IMR-90 (cell line): ENCODE data around the gene HUWE1. TPM values are rescaled to one million over a fixed set of nuclear protein-coding genes. Genes with fewer than 3 reads are reported as not detected.

Experiments
- ATAC-seq: fragments of 200-7000 bp; cut with Tn5 transposase; 2 replicates; pipeline ENCODE4 v1.9.1; 2020; ENCODE audit warnings: low read depth, mild to moderate bottlenecking, moderate library complexity
- BruUV-seq: library from RNA; stranded (reverse); fragments of 400-500 nt; replicated peaks from 2 replicates; lab custom pipeline; 2021; lab: Mats Ljungman, UMichigan
- CTCF ChIA-PET: fragments of 300-600 bp; formaldehyde crosslinking; extraction: SDS; loops from one replicate; lab custom pipeline; 2021; ENCODE audit warnings: antibody characterized with exemption; lab: Yijun Ruan, JAX
- POLR2A ChIA-PET: fragments of 300-600 bp; sonication (Branson Sonifier 250); formaldehyde crosslinking; loops from one replicate; lab custom pipeline; 2022; ENCODE audit warnings: antibody characterized with exemption; ENCODE audit not compliant: unreplicated experiment; lab: Charles Lee
- DNase-seq: peaks from one replicate; pipeline ENCODE4 v3.0.0; 2013
- H2AFZ ChIP-seq: replicated peaks from 2 replicates; pipeline ENCODE3; 2013; ENCODE audit warnings: low read length, mild to moderate bottlenecking; ENCODE audit not compliant: poor library complexity
- H2AK5ac ChIP-seq: 2 replicates; pipeline ENCODE4 v1.6.1; 2013; ENCODE audit warnings: low read depth, low read length, inconsistent platforms
- H2AK9ac ChIP-seq: replicated peaks from 2 replicates; pipeline ENCODE3; 2013; ENCODE audit warnings: mild to moderate bottlenecking, low read depth, low read length, moderate library complexity; ENCODE audit not compliant: poor library complexity
- H2BK120ac ChIP-seq: 2 replicates; pipeline ENCODE4 v1.6.1; 2013; ENCODE audit warnings: low read depth, low read length, inconsistent platforms
- H2BK15ac ChIP-seq: 3 replicates; pipeline ENCODE4 v1.6.1; 2013; ENCODE audit warnings: low read depth, low read length, inconsistent platforms
- H2BK20ac ChIP-seq: 2 replicates; pipeline ENCODE4 v1.6.1; 2013; ENCODE audit warnings: low read depth, mild to moderate bottlenecking, inconsistent platforms, low read length, moderate library complexity
- H2BK5ac ChIP-seq: 2 replicates; pipeline ENCODE4 v1.6.1; 2013; ENCODE audit warnings: mild to moderate bottlenecking, low read depth, low read length, inconsistent platforms; ENCODE audit not compliant: poor library complexity, severe bottlenecking
- H3K14ac ChIP-seq: replicated peaks from 2 replicates; pipeline ENCODE4 v1.6.1; 2013; ENCODE audit warnings: low read depth, low read length, inconsistent platforms
- H3K18ac ChIP-seq: 2 replicates; pipeline ENCODE4 v1.6.1; 2013; ENCODE audit warnings: low read depth, low read length, control low read depth
- H3K23ac ChIP-seq: 2 replicates; pipeline ENCODE4 v1.6.1; 2013; ENCODE audit warnings: low read depth, low read length, inconsistent platforms
- H3K27ac ChIP-seq: 2 replicates; pipeline ENCODE4 v1.5.1; 2013; ENCODE audit warnings: mild to moderate bottlenecking, control low read depth, low read length; ENCODE audit not compliant: insufficient read depth
- H3K27me3 ChIP-seq: 2 replicates; pipeline ENCODE4 v1.6.1; 2013; ENCODE audit warnings: low read length; ENCODE audit not compliant: control insufficient read depth, insufficient read depth
- H3K36me3 ChIP-seq: 2 replicates; pipeline ENCODE4 v1.6.1; 2013; ENCODE audit warnings: low read length, mixed read lengths; ENCODE audit not compliant: control insufficient read depth, insufficient read depth
- H3K4ac ChIP-seq: 2 replicates; pipeline ENCODE4 v1.6.1; 2013; ENCODE audit warnings: low read depth, low read length, inconsistent platforms
- H3K4me1 ChIP-seq: 2 replicates; pipeline ENCODE4 v1.6.1; 2013; ENCODE audit warnings: low read length, mixed read lengths; ENCODE audit not compliant: control insufficient read depth, insufficient read depth
- H3K4me2 ChIP-seq: 2 replicates; pipeline ENCODE4 v1.6.1; 2013; ENCODE audit warnings: low read depth, mild to moderate bottlenecking, control low read depth, low read length, moderate library complexity
- H3K4me3 ChIP-seq: 2 replicates; pipeline ENCODE4 v1.5.1; 2013; ENCODE audit warnings: low read depth, mild to moderate bottlenecking, control low read depth, low read length, moderate library complexity; ENCODE audit not compliant: insufficient read depth
- H3K56ac ChIP-seq: 2 replicates; pipeline ENCODE4 v1.6.1; 2013; ENCODE audit warnings: low read length, inconsistent platforms; ENCODE audit not compliant: insufficient read depth; ENCODE audit errors: extremely low read depth
- H3K79me1 ChIP-seq, 2 experiments: 2 replicates each; pipeline ENCODE4 v1.6.1; 2013; ENCODE audit warnings: low read length in 2 of 2, inconsistent platforms in 1 of 2, low read depth in 1 of 2
- H3K9ac ChIP-seq: 2 replicates; pipeline ENCODE4 v1.6.1; 2013; ENCODE audit warnings: low read depth, low read length, control low read depth
- H3K9me1 ChIP-seq: 2 replicates; pipeline ENCODE4 v1.6.1; 2013; ENCODE audit warnings: low read length, inconsistent platforms; ENCODE audit not compliant: insufficient read depth
- H3K9me3 ChIP-seq: 2 replicates; pipeline ENCODE4 v1.6.1; 2013; ENCODE audit warnings: low read length; ENCODE audit not compliant: control insufficient read depth, insufficient read depth
- H4K20me1 ChIP-seq: 2 replicates; pipeline ENCODE4 v1.6.1; 2013; ENCODE audit warnings: low read length, inconsistent platforms; ENCODE audit not compliant: insufficient read depth
- H4K5ac ChIP-seq: 2 replicates; pipeline ENCODE4 v1.6.1; 2013; ENCODE audit warnings: mild to moderate bottlenecking, low read depth, low read length, control low read depth
- H4K8ac ChIP-seq, 2 experiments: 2 replicates each; pipeline ENCODE4 v1.6.1; 2013; ENCODE audit warnings: low read depth in 2 of 2, low read length in 2 of 2, control low read depth in 1 of 2, inconsistent platforms in 1 of 2
- H4K91ac ChIP-seq: 2 replicates; pipeline ENCODE4 v1.6.1; 2013; ENCODE audit warnings: low read depth, low read length, inconsistent platforms; ENCODE audit not compliant: insufficient read depth
- BHLHE40 ChIP-seq: fragments of 150-350 bp; IDR thresholded peaks from 2 replicates; pipeline ENCODE4 v1.6.1; 2016; ENCODE audit warnings: mild to moderate bottlenecking, low read depth, low read length
- CEBPB ChIP-seq: IDR thresholded peaks from 2 replicates; pipeline ENCODE4 v1.6.1; 2012; ENCODE audit warnings: low read depth, low read length, improper control_type of control experiment
- CHD1 ChIP-seq: IDR thresholded peaks from 2 replicates; pipeline ENCODE4 v1.6.1; 2012; ENCODE audit warnings: low read depth, low read length, improper control_type of control experiment
- CTCF ChIP-seq: conservative IDR thresholded peaks from 2 replicates; pipeline ENCODE4 v1.5.1; 2012; ENCODE audit warnings: mild to moderate bottlenecking, low read depth, low read length, improper control_type of control experiment
- ELK1 ChIP-seq: fragments of 150-350 bp; IDR thresholded peaks from 2 replicates; pipeline ENCODE4 v1.6.1; 2016; ENCODE audit warnings: low read depth, mild to moderate bottlenecking, low read length, moderate library complexity, borderline replicate concordance
- FOS ChIP-seq: fragments of 150-350 bp; IDR thresholded peaks from 2 replicates; pipeline ENCODE4 v1.6.1; 2016; ENCODE audit warnings: low read depth, low read length
- MAFK ChIP-seq: IDR thresholded peaks from 2 replicates; pipeline ENCODE4 v1.6.1; 2012; ENCODE audit warnings: low read depth, low read length, improper control_type of control experiment
- MAZ ChIP-seq: IDR thresholded peaks from 2 replicates; pipeline ENCODE4 v1.6.1; 2012; ENCODE audit warnings: low read depth, mild to moderate bottlenecking, low read length, improper control_type of control experiment, moderate library complexity, borderline replicate concordance
- MXI1 ChIP-seq: IDR thresholded peaks from 2 replicates; pipeline ENCODE4 v1.6.1; 2012; ENCODE audit warnings: low read depth, mild to moderate bottlenecking, low read length, moderate library complexity, borderline replicate concordance
- NFE2L2 ChIP-seq: fragments of 150-350 bp; IDR thresholded peaks from 2 replicates; pipeline ENCODE4 v1.6.1; 2016; ENCODE audit warnings: low read depth, mild to moderate bottlenecking, low read length
- POLR2A ChIP-seq: IDR thresholded peaks from 2 replicates; pipeline ENCODE4 v1.6.1; 2012; ENCODE audit warnings: mild to moderate bottlenecking, low read depth, low read length
- RAD21 ChIP-seq: IDR thresholded peaks from 2 replicates; pipeline ENCODE4 v1.6.1; 2012; ENCODE audit warnings: low read length, improper control_type of control experiment
- RCOR1 ChIP-seq: IDR thresholded peaks from 2 replicates; pipeline ENCODE4 v1.6.1; 2012; ENCODE audit warnings: mild to moderate bottlenecking, low read length, improper control_type of control experiment; ENCODE audit not compliant: insufficient replicate concordance
- RFX5 ChIP-seq: IDR thresholded peaks from 2 replicates; pipeline ENCODE4 v1.8.0; 2012; ENCODE audit warnings: low read depth, mild to moderate bottlenecking, low read length, moderate library complexity
- SMC3 ChIP-seq: fragments of 150-350 bp; IDR thresholded peaks from 2 replicates; pipeline ENCODE4 v1.6.1; 2016; ENCODE audit warnings: low read depth, mild to moderate bottlenecking, antibody characterized with exemption, low read length, moderate library complexity
- WGBS, 2 experiments: methylation state at CpG; one replicate each; pipeline versions ENCODE4 v1.1.5 to v1.1.7; 2013; ENCODE audit warnings: missing lambda C conversion rate in 2 of 2; ENCODE audit not compliant: insufficient read length in 1 of 2; ENCODE audit errors: extremely low coverage in 2 of 2; 5-methylcytosine and 5-hydroxymethylcytosine counted together
- dilution Hi-C: fragments of 300-500 bp; cut with HindIII; formaldehyde crosslinking; loops from one replicate; pipeline ENCODE4 v1.14.3; 2018; ENCODE audit warnings: low sequenced_read_pairs; ENCODE audit not compliant: unreplicated experiment
- in situ Hi-C: fragments of 300-500 bp; cut with MboI; formaldehyde crosslinking; loops from 3 replicates; pipeline ENCODE4 v1.14.3; 2019; ENCODE audit warnings: low sequenced_read_pairs, inconsistent platforms, mixed read lengths
- intact Hi-C: fragments of 100-400 bp; cut with micrococcal nuclease; formaldehyde crosslinking; loops from 2 replicates; pipeline ENCODE4 v1.10.0; 2022
- polyA plus RNA-seq, 3 experiments: library from polyadenylated mRNA; depleted of rRNA; stranded (reverse); fragments of >200 nt; gene quantifications; 2 replicates each; pipeline ENCODE4 v1.2.3, GENCODE V29; 2012; ENCODE audit warnings: low replicate concordance in 1 of 3
- total RNA-seq: library from RNA; depleted of rRNA; stranded (reverse); fragments of >200 nt; gene quantifications from 2 replicates; pipeline ENCODE4 v1.2.3, GENCODE V29; 2012
- TF ChIP-seq, protein P1 (sequence below): fragments of 150-350 bp; IDR thresholded peaks from 2 replicates; pipeline ENCODE4 v1.6.1; 2017; ENCODE audit warnings: mild to moderate bottlenecking, antibody characterized with exemption, low read length, low read depth

HUWE1 gene
- total and polyA plus RNA-seq, 2 of the 4 experiments (the other 2 are of a cell fraction) = 47.6 to 57.7 TPM

GRCh38 chrX:53584891-53585290 is 101.6 kb downstream of the HUWE1 start:
- no peak overlapping the region for H3K4me3 ChIP-seq
- no peak overlapping the region for H4K91ac ChIP-seq
- in situ Hi-C loops (no loop called here), intact Hi-C loops (no loop called here), dilution Hi-C loops (no loop called here)
- ATAC-seq (no peak), DNase-seq (no peak)
- no peak overlapping the region for H2AK9ac ChIP-seq
- H2AFZ ChIP-seq = no peak overlapping the region
- H2BK5ac ChIP-seq = no peak overlapping the region
- CTCF ChIA-PET = no interaction called here
- H3K18ac ChIP-seq = no peak overlapping the region
- no peak overlapping the region for H4K5ac ChIP-seq
- WGBS, 2 experiments = 72% methylated on average over 2 of the region's 9 CpGs; no CpG with 5 or more reads in 1 of the 2 experiments
- H3K23ac ChIP-seq = no peak overlapping the region
- H3K56ac ChIP-seq = no peak overlapping the region
- POLR2A ChIA-PET = no interaction called here
- no peak overlapping the region for H3K4me2 ChIP-seq
- 0 out of 2 replicates have a peak, but pooled peaks cover 3% of the 10 kb centered on the region for H3K9me1 ChIP-seq
- no peak overlapping the region for H3K4ac ChIP-seq
- H2BK15ac ChIP-seq = no peak overlapping the region
- no peak overlapping the region for H3K27ac ChIP-seq
- no peak overlapping the region for H2BK120ac ChIP-seq
- TF ChIP-seq, protein P1, sequence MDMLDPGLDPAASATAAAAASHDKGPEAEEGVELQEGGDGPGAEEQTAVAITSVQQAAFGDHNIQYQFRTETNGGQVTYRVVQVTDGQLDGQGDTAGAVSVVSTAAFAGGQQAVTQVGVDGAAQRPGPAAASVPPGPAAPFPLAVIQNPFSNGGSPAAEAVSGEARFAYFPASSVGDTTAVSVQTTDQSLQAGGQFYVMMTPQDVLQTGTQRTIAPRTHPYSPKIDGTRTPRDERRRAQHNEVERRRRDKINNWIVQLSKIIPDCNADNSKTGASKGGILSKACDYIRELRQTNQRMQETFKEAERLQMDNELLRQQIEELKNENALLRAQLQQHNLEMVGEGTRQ = no peak
- TF ChIP-seq RFX5 (no peak), ELK1 (no peak), CTCF (no peak), NFE2L2 (no peak), CEBPB (no peak), FOS (no peak), SMC3 (no peak), RCOR1 (no peak), MAZ (no peak), CHD1 (no peak), POLR2A (no peak), MAFK (no peak), MXI1 (no peak), BHLHE40 (no peak), RAD21 (no peak)
- H3K27me3 ChIP-seq = peaks cover 3% of the 10 kb centered on the region
- peaks cover 29% of the 10 kb centered on the region for H3K36me3 ChIP-seq
- H4K20me1 ChIP-seq = no peaks in the 10 kb centered on the region
- no peak overlapping the region for H2BK20ac ChIP-seq
- H3K14ac ChIP-seq = no peak overlapping the region
- H3K79me1 ChIP-seq = no peaks in the 10 kb centered on the region; a peak in 1 of 4 replicates
- no peaks in the 10 kb centered on the region for H3K9me3 ChIP-seq
- no peaks in the 10 kb centered on the region for H3K4me1 ChIP-seq
- no peak overlapping the region for H3K9ac ChIP-seq
- H4K8ac ChIP-seq = no peak overlapping the region
- no peak overlapping the region for H2AK5ac ChIP-seq
- no TSS peak for BruUV-seq
